Endothelial cell of umbilical vein (primary cell): Measurements from ENCODE around the gene UTS2R. TPM values are rescaled to one million over a fixed set of nuclear protein-coding genes. Genes with fewer than 3 reads are reported as not detected.

Experiments used
- BruUV-seq: library from RNA; stranded (reverse); fragments of 400-500 nt; replicated peaks from 2 replicates; lab custom pipeline; 2021; lab: Mats Ljungman, UMichigan
- CTCF ChIA-PET: fragments of 300-600, 350-600 bp; sonication (Branson Sonifier 250); formaldehyde crosslinking; loops from one replicate; lab custom pipeline; 2021; ENCODE audit warnings: antibody characterized with exemption, inconsistent platforms; lab: Charles Lee
- POLR2A ChIA-PET: fragments of 300-600, 350-600 bp; sonication (Branson Sonifier 250); formaldehyde crosslinking; loops from one replicate; lab custom pipeline; 2021; ENCODE audit warnings: antibody characterized with exemption, inconsistent platforms; lab: Charles Lee
- DNase-seq: peaks from one replicate; pipeline ENCODE4 v3.0.0-alpha.2; 2011; ENCODE audit warnings: low read depth, low spot score
- FAIRE-seq: peaks from 2 replicates; lab custom pipeline; 2011; peaks lifted over from hg19 to GRCh38; lab: Jason Lieb, UNC
- H2AFZ ChIP-seq: 2 replicates; pipeline ENCODE4 v1.6.0; 2012; ENCODE audit warnings: low read depth, low read length, control low read depth, inconsistent platforms
- H3K27ac ChIP-seq: 2 replicates; pipeline ENCODE4 v1.5.1; 2011; ENCODE audit warnings: low read depth, mild to moderate bottlenecking, control low read depth, low read length, moderate library complexity; ENCODE audit not compliant: insufficient read depth
- H3K27me3 ChIP-seq, 2 experiments: 2 replicates each; pipeline versions ENCODE4 v1.6.0 to v1.6.1; 2011; ENCODE audit warnings: low read length in 2 of 2, mixed read lengths in 1 of 2; ENCODE audit not compliant: control insufficient read depth in 2 of 2, insufficient read depth in 2 of 2
- H3K36me3 ChIP-seq, 2 experiments: 2 replicates in 1 of 2; 3 replicates in 1 of 2; pipeline ENCODE4 v1.5.1; 2011; ENCODE audit warnings: low read length in 2 of 2, mild to moderate bottlenecking in 1 of 2, moderate library complexity in 1 of 2; ENCODE audit not compliant: control insufficient read depth in 2 of 2, insufficient read depth in 2 of 2; ENCODE audit errors: extremely low read depth in 1 of 2
- H3K4me1 ChIP-seq: 3 replicates; pipeline ENCODE4 v1.5.1; 2011; ENCODE audit warnings: mild to moderate bottlenecking, low read length; ENCODE audit not compliant: control insufficient read depth, insufficient read depth; ENCODE audit errors: extremely low read depth
- H3K4me2 ChIP-seq: 2 replicates; pipeline ENCODE4 v1.6.1; 2011; ENCODE audit warnings: low read length, control low read depth, mixed read lengths; ENCODE audit not compliant: insufficient read depth
- H3K4me3 ChIP-seq, 3 experiments: fragments of 200-600 bp in 1 of 3; sonication (generic), shearing (Covaris generic) in 1 of 3; replicated peaks in 1 of 3; 2 replicates each; pipeline ENCODE4 v1.5.1; 2011 to 2016; ENCODE audit warnings: control low read depth in 3 of 3, low read length in 3 of 3, mild to moderate bottlenecking in 2 of 3, inconsistent platforms in 1 of 3, low read depth in 1 of 3, moderate library complexity in 1 of 3; ENCODE audit not compliant: insufficient read depth in 1 of 3
- H3K79me2 ChIP-seq: 2 replicates; pipeline ENCODE4 v1.6.0; 2012; ENCODE audit warnings: low read length, inconsistent platforms; ENCODE audit not compliant: control insufficient read depth, insufficient read depth
- H3K9ac ChIP-seq: replicated peaks from 2 replicates; pipeline ENCODE3; 2011; ENCODE audit warnings: low read length, control low read depth; ENCODE audit not compliant: insufficient read depth; ENCODE audit errors: extremely low read depth
- H3K9me1 ChIP-seq: replicated peaks from 3 replicates; pipeline ENCODE4 v1.6.0; 2011; ENCODE audit warnings: mild to moderate bottlenecking, low read length; ENCODE audit not compliant: control insufficient read depth, insufficient read depth; ENCODE audit errors: extremely low read depth
- H3K9me3 ChIP-seq: replicated peaks from 2 replicates; pipeline ENCODE4 v1.5.1; 2012; ENCODE audit warnings: low read length, inconsistent platforms; ENCODE audit not compliant: control insufficient read depth, insufficient read depth
- H4K20me1 ChIP-seq: replicated peaks from 2 replicates; pipeline ENCODE3; 2011; ENCODE audit warnings: mild to moderate bottlenecking, low read length; ENCODE audit not compliant: control insufficient read depth, insufficient read depth; ENCODE audit errors: extremely low read depth
- CTCF ChIP-seq, 2 donors: IDR thresholded peaks; 1 replicate in 1 of 2; 2 replicates in 1 of 2; pipeline ENCODE4 v1.5.1; 2011; ENCODE audit warnings: low read length in 2 of 2, mild to moderate bottlenecking in 2 of 2, moderate library complexity in 2 of 2, control low read depth in 1 of 2, inconsistent platforms in 1 of 2, low read depth in 1 of 2; ENCODE audit not compliant: insufficient read depth in 1 of 2; ENCODE audit errors: extremely low read depth in 1 of 2
- EZH2 ChIP-seq: IDR thresholded peaks from 2 replicates; pipeline ENCODE4 v1.6.1; 2012; ENCODE audit warnings: borderline replicate concordance, low read depth, mild to moderate bottlenecking, moderate library complexity, low read length, inconsistent platforms; ENCODE audit not compliant: severe bottlenecking
- FOS ChIP-seq: IDR thresholded peaks from 2 replicates; pipeline ENCODE4 v1.6.1; 2011; ENCODE audit warnings: mild to moderate bottlenecking, low read length, moderate library complexity, borderline replicate concordance; ENCODE audit not compliant: insufficient read depth
- MYC ChIP-seq: IDR thresholded peaks from one replicate; pipeline ENCODE4 v1.6.1; 2011; ENCODE audit warnings: mild to moderate bottlenecking, low read depth, low read length
- POLR2AphosphoS5 ChIP-seq: IDR thresholded peaks from 2 replicates; pipeline ENCODE4 v1.6.1; 2012; ENCODE audit warnings: low read depth, mild to moderate bottlenecking, control low read depth, low read length, moderate library complexity; ENCODE audit not compliant: insufficient read depth
- dilution Hi-C: fragments of 300-500 bp; cut with MboI; formaldehyde crosslinking; loops from one replicate; pipeline ENCODE4 v1.15.0; 2019; ENCODE audit warnings: low sequenced_read_pairs; ENCODE audit not compliant: extremely low pct_ligation_motif_present
- intact Hi-C: fragments of 100-400 bp; cut with micrococcal nuclease; formaldehyde crosslinking; loops from one replicate; pipeline ENCODE4 v1.10.0; 2022
- polyA plus RNA-seq, 4 experiments: library from polyadenylated mRNA; depleted of rRNA in 3 of 4; stranded (reverse) in 3 of 4; unstranded in 1 of 4; fragments of >200 nt; gene quantifications; 2 replicates each; pipeline versions ENCODE4 v1.2.1 to v1.2.3, GENCODE V29; 2011 to 2012; ENCODE audit warnings: missing spikeins in 1 of 4
- total RNA-seq: library from RNA; stranded (reverse); gene quantifications from 2 replicates; pipeline ENCODE4 v1.2.3, GENCODE V29; 2021

Gene UTS2R
- total and polyA plus RNA-seq, 2 donors (not counting 3 experiments of a cell fraction or from before 2014, with no cell fraction given), result not detected

GRCh38 chr17:82322526-82323453 lies 48.8 kb upstream of the UTS2R start:
- H2AFZ ChIP-seq, result no peak overlapping the region
- H3K79me2 ChIP-seq, result no peaks in the 10 kb centered on the region
- no peak overlapping the region for H3K9ac ChIP-seq
- FAIRE-seq (no peak), DNase-seq (no peak)
- no TSS peak for BruUV-seq
- no peaks in the 10 kb centered on the region for H3K4me1 ChIP-seq
- ChIA-PET POLR2A (no interaction called here), CTCF (interaction anchor here (0.8 to 2.5 kb wide), 7 partner anchors 7 to 117 kb away, joined by 3 to 26 read pairs (median 4); no protein-coding TSS in a partner anchor)
- no peaks in the 10 kb centered on the region for H3K36me3 ChIP-seq
- no peaks in the 10 kb centered on the region for H3K9me3 ChIP-seq
- H3K9me1 ChIP-seq, result no peaks in the 10 kb centered on the region
- dilution Hi-C loops, result no loop called here
- H3K4me3 ChIP-seq, result no peak overlapping the region
- TF ChIP-seq MYC, result no peak
- no peak for TF ChIP-seq CTCF (IDR thresholded peaks at IDR 0.05; ENCODE audit: extremely low read depth in 1 of 2, insufficient read depth in 1 of 2, low read depth in 1 of 2, low read length in 2 of 2)
- no peak for TF ChIP-seq POLR2AphosphoS5
- no peak for TF ChIP-seq EZH2
- no peak for TF ChIP-seq FOS
- H4K20me1 ChIP-seq, result no peaks in the 10 kb centered on the region
- no peak overlapping the region for H3K27ac ChIP-seq
- H3K27me3 ChIP-seq, result no peaks in the 10 kb centered on the region
- intact Hi-C loops, result no loop called here
- H3K4me2 ChIP-seq, result no peak overlapping the region
